Suprapubic skin (tissue), 4 donors: ENCODE measurements around the gene ENPP7.

Source experiments
- EP300 ChIP-seq: sonication (generic); formaldehyde crosslinking; IDR thresholded peaks from one replicate; pipeline ENCODE4 v1.6.1; 2017; ENCODE audit warnings: antibody characterized with exemption
- POLR2A ChIP-seq, 2 donors: fragments of 450-650 bp; IDR thresholded peaks; one replicate each; pipeline ENCODE4 v1.6.1; 2017; ENCODE audit warnings: antibody characterized with exemption in 2 of 2, mild to moderate bottlenecking in 2 of 2, moderate library complexity in 2 of 2
- POLR2AphosphoS5 ChIP-seq, 3 donors: sonication (generic); formaldehyde crosslinking; IDR thresholded peaks; one replicate each; pipeline ENCODE4 v1.6.1; 2017; ENCODE audit warnings: antibody characterized with exemption in 3 of 3
- TF ChIP-seq, protein P1 (sequence below), 2 donors: fragments of 200-600 bp in 1 of 2; fragments of 450-650 bp in 1 of 2; sonication (generic) in 1 of 2; IDR thresholded peaks; one replicate each; pipeline ENCODE4 v1.5.1; 2016 to 2019; ENCODE audit warnings: antibody characterized with exemption in 2 of 2, mild to moderate bottlenecking in 1 of 2, moderate library complexity in 1 of 2

DNA sequence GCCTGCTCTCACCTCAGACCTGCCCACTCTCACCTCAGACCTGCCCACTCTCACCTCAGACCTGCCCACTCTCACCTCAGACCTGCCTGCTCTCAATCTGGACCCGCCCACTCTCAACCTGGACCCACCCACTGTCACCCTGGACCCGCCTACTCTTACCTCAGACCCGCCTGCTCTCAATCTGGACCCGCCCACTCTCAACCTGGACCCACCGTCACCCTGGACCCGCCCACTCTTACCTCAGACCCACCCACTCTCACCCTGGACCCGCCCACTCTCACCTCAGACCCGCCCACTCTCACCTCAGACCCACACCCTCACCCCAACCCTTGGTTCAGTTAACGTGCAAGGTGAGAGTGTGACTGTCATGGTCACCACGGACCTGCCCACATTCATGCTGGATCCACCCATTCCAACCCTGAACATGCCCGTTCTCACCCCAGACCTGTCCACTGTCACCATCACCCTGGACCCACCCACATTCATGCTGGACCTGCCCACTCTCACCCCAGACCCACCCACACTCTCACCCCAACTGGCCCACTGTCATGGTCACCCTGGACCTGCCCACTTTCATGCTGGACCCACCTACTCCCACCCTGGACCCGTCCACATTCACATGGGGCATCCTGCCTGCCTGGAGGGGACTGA is 31.2 kb upstream of the ENPP7 start:
- TF ChIP-seq, protein P1, sequence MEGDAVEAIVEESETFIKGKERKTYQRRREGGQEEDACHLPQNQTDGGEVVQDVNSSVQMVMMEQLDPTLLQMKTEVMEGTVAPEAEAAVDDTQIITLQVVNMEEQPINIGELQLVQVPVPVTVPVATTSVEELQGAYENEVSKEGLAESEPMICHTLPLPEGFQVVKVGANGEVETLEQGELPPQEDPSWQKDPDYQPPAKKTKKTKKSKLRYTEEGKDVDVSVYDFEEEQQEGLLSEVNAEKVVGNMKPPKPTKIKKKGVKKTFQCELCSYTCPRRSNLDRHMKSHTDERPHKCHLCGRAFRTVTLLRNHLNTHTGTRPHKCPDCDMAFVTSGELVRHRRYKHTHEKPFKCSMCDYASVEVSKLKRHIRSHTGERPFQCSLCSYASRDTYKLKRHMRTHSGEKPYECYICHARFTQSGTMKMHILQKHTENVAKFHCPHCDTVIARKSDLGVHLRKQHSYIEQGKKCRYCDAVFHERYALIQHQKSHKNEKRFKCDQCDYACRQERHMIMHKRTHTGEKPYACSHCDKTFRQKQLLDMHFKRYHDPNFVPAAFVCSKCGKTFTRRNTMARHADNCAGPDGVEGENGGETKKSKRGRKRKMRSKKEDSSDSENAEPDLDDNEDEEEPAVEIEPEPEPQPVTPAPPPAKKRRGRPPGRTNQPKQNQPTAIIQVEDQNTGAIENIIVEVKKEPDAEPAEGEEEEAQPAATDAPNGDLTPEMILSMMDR (IDR thresholded peaks at IDR 0.05) = no peak
- TF ChIP-seq POLR2A (IDR thresholded peaks at IDR 0.05) (no peak), EP300 (no peak), POLR2AphosphoS5 (IDR thresholded peaks at IDR 0.05) (no peak)
